NCI-H187 (cell line): ENCODE measurements around the gene GLIPR1L1.
A peak's percentile ranks its signal among the peaks of the same experiment; 100 is the strongest.
"Not testable (repeated sequence)": the region's sequence is repeated elsewhere in the genome, so short reads cannot be mapped to it uniquely, and the experiment has no call there.

ENCODE experiments used
- DNase-seq, 2 experiments: peaks; one replicate each; lab custom pipeline; 2025; lab: John Stamatoyannopoulos, UW

The GLIPR1L1 gene

GRCh38 chr12:75334384-75335030 lies at the start of gene GLIPR1L1:
Gene GLIPR1L1, plus strand, starts transcription at chr12:75334670. Its CDS starts 59 bp downstream, at chr12:75334729.
- peak; percentile 20 to 67 for DNase-seq

- no peak for DNase-seq
Measured at GRCh38 chr12:75288860-75289259, 45.6 kb upstream of the GLIPR1L1 start.

- DNase-seq = no peak
Measured at GRCh38 chr12:75289753-75290152, 44.7 kb upstream of the GLIPR1L1 start.

GRCh38 chr12:75291014-75291413 lies 43.5 kb upstream of the GLIPR1L1 start:
- no peak for DNase-seq

- no peak for DNase-seq
Measured at GRCh38 chr12:75294336-75294735, 40.1 kb upstream of the GLIPR1L1 start.

DNA sequence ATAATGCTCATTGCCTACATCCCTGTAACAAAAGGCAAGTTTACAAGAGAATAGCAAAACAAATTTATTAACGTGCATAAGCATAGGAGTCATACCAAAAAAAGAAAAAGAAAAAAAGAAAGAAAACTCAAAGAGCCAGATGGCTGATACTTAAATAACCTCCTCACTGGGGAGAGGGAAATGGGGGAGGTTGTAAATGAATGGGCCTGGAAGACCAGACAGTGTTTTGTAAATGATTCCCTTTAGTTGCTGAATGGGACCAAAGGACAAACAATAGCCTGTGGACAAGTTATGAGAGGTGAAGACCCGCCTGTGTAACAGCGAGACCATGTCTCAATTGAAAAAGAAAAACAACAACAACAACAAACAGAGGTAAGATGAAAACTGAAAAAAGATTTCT lies 39.7 kb upstream of the GLIPR1L1 start:
- no peak for DNase-seq

- DNase-seq = no peak
Measured at GRCh38 chr12:75302225-75302624, 32.2 kb upstream of the GLIPR1L1 start.

DNA sequence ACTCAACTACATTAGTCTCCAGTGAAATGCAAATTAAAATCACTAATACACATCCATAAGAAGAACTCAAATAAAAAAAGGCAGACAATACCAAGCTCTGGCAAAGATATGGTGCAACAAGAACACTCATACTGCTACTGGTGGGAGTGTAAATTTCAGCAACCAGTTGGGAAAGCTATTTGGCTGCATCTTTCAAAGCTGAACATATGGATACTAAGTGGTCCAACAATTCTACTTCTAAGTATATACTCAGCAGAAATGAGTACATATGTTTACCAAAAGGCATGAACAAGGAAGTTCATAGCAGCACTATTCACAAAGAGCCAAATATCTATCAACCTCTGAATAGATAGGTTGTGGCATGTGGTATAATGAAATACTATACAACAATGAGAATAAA lies 31.7 kb upstream of the GLIPR1L1 start:
- no peak for DNase-seq

- DNase-seq = no peak
Measured at GRCh38 chr12:75305412-75306332, 28.8 kb upstream of the GLIPR1L1 start.

GRCh38 chr12:75308279-75308678 lies 26.2 kb upstream of the GLIPR1L1 start:
- no peak for DNase-seq

GRCh38 chr12:75311369-75311768 lies 23.1 kb upstream of the GLIPR1L1 start:
- no peak for DNase-seq

DNA sequence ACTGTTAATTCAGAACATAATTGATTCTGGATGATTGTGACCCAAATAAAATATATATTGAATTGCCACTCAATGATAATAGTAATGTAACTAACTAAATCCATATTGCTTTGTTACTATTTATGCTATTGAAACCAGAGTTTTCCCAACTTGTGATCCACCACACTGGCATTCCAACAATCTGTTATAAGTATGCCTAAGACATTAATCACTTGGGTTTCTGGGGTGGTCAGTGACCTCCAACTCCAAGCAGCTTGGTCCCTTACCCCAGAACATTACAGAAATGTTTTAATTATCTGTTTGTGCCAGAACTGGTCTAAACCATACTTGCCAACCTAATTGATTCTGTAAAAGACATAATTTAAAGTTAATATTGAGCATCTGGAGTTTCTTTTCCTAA lies 19.0 kb upstream of the GLIPR1L1 start:
- DNase-seq = no peak

GRCh38 chr12:75317784-75318183 lies 16.7 kb upstream of the GLIPR1L1 start:
- DNase-seq = no peak

DNA sequence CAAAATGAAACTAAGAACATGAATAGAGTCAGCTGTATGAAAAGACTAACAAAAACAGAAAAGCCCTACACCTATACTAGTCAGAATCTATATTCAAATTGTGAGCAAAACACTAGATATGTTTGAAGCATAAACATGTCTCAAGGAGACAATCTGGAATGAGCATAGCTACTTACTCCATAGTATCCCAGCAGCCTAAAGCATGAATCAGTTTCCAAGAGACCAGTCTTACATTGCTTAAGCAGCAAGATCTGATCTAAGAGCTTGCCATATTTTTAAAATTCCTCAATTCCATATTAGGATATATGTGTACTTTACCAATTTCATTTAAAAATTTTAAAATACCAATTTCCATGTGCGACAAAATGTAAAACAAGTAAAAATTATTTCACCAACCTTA lies 12.0 kb upstream of the GLIPR1L1 start:
- no peak for DNase-seq

- no peak for DNase-seq
Measured at GRCh38 chr12:75323663-75324062, 10.8 kb upstream of the GLIPR1L1 start.

DNA sequence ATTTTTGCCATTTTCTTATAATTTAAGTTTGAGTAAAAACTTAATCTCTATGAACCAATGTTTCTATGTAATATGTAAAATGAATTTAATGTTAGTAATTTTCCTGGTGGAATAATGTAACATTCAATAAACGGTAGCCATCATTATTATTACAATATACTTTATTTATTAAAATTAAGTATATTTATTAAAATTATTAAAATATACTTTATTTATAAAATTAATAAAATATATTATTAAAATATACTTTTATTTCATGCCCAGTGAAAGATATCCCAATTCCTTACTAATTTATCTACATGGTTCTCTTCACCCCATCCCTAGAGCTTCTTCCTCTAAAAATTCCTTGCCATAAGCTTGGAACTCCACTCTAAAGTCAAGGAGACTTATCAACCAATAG lies 6.8 kb upstream of the GLIPR1L1 start:
- DNase-seq = no peak

- peak; percentile 69 to 79 for DNase-seq
Measured at GRCh38 chr12:75329918-75330826, 4.3 kb upstream of the GLIPR1L1 start, which contains the start of gene CAPS2. Gene CAPS2, minus strand, starts transcription at chr12:75330324. Its CDS starts 3,826 bp downstream, at chr12:75326498.

DNA sequence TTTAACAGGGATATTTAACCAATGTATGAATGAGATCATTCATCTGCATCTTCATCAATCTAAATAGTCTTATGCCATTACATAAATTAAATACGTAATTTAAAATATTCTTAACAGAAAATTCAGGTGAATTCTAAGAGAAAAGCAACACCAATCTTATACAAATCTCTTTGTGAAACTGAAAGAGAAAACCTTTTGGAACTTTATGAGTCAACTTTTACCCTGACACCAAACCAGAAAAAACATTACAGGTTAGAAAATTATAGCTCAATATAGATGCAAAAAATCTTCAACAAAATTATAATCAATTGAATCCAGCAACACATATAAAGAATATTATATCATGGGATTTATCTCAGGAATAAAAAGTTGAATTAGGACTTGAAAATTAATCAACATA lies 3.4 kb downstream of the GLIPR1L1 start:
- no peak for DNase-seq

DNA sequence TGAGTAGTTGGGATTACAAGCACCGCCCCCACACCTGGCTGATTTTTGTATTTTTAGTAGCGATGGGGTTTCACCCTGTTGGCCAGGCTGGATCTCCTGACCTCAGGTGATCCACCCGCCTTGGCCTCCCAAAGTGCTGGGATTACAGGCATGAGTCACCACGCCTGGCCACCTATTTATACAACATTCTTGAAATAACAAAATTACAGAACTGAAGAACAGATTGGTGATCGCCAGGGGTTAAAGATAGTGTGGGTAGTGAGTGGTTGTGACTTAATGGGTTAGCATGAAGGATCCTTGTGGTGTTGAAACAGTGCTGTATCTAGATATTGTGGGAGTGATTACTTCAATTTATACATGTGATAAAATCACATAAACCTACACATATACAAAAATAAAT lies 7.4 kb downstream of the GLIPR1L1 start:
- DNase-seq = no peak

DNA sequence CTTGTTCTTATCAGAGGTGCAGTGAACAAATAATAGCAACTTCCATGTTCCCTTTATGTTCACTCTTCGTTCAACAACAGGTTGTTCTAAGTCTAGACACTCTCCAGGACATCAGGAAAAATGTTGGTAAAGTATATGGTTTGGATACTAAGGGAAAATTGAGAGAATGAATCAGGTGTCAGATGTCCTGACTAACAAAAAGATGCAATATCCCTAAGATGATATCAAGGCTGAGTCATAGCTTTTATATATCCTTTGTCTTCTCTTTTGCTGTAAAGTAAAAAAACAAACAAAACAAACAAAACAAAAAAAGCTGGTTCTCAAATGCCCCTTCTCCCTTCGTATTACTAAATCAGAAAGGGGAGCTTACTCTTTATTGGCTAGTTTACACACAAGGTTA lies 11.1 kb downstream of the GLIPR1L1 start:
- DNase-seq = no peak

DNA sequence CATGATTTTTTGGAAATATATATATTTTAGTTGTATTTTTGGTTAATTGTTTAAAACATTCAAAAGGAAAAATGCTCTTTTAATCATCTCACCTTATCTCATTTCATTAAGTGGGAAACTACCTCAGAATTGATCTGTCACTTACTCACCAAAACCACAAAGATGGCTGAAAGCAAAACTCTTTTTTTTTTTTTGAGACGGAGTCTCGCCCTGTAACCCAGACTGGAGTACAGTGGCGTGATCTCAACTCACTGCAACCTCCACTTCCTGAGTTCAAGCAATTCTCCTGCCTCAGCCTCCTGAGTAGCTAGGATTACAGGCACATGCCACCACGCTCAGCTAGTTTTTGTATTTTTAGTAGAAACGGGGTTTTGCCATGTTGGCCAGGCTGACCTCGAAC lies 11.7 kb downstream of the GLIPR1L1 start:
- not testable (repeated sequence) for DNase-seq

GRCh38 chr12:75349946-75350345 lies 15.5 kb downstream of the GLIPR1L1 start:
- no peak for DNase-seq
